Measurements from ENCODE around the gene IFNAR1.

Gene IFNAR1

GRCh38 chr21:33317786-33318486, 6.8 kb upstream of the IFNAR1 start:
- TF ChIP-seq SIN3A (IDR thresholded peaks at IDR 0.05; ENCODE audit: borderline replicate concordance, insufficient read depth, low read length) (no peak), POLR2AphosphoS5 (IDR thresholded peaks at IDR 0.05; ENCODE audit: low read depth, low read length) (no peak)

GRCh38 chr21:33325222-33326067, 675 bp downstream of the IFNAR1 start:
- TF ChIP-seq SIN3A (IDR thresholded peaks at IDR 0.05; ENCODE audit: borderline replicate concordance, insufficient read depth, low read length) (peak; percentile 53; the same call in 1 of the 2 replicates), POLR2AphosphoS5 (IDR thresholded peaks at IDR 0.05; ENCODE audit: low read depth, low read length) (no peak; the same call in 1 of the 2 replicates)

DNA sequence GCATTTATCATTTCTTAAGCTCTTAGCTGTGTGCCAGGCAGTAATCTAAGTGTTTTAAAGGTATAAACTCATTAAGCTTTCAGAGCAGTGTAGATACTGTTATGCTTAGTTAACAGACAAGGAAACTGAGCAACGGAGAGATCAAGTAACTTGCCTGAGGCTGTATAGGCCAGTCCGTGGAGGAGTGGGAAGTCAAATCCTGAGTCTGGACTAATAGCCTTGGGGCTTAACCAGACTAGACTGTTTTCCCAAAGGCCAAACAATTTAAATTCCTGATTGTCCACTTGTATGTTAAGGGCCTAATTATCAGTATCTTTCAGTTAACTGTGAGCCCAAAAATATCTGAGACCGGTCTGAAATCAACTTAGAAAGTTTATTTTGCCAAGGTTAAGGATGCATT, 2.6 kb downstream of the IFNAR1 start:
- TF ChIP-seq POLR2AphosphoS5 (IDR thresholded peaks at IDR 0.05; ENCODE audit: low read depth, low read length): no peak

DNA sequence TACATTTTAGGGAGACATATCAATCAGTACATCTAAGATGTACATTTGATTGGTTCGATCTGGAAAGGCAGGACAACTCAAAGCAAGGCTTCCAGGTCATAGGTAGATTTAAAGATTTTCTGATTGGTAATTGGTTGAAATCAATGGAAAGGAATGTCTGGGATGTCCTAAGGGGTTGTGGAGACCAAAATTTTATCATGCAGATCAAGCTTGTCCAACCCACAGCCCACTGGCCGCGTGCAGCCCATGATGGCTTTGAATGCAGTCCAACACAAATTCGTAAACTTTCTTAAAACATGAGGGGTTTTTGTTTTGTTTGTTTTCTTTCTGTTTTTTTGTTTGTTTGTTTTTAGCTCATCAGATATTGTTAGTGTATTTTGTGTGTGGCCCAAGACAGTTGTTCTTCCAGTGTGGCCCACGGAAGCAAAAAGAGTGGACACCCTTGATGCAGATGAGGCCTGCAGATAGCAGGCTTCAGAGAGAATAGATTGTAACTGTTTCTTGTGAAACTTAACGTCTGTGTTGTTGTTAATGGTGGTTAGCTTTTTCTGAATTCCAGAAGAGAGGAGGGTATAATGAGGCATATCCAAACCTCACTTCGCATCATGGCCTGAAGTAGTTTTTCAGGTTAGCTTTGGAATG, 3.1 kb downstream of the IFNAR1 start:
- no peak for TF ChIP-seq SIN3A (IDR thresholded peaks at IDR 0.05; ENCODE audit: borderline replicate concordance, insufficient read depth, low read length)
- no peak for TF ChIP-seq FOXP2 (optimal IDR thresholded peaks at IDR 0.05; ENCODE audit: borderline replicate concordance, extremely low read depth, extremely low read length, insufficient read depth)
- no peak for TF ChIP-seq TAF1 (IDR thresholded peaks at IDR 0.05; ENCODE audit: borderline replicate concordance, insufficient read depth, low read length)
- TF ChIP-seq, protein P1, sequence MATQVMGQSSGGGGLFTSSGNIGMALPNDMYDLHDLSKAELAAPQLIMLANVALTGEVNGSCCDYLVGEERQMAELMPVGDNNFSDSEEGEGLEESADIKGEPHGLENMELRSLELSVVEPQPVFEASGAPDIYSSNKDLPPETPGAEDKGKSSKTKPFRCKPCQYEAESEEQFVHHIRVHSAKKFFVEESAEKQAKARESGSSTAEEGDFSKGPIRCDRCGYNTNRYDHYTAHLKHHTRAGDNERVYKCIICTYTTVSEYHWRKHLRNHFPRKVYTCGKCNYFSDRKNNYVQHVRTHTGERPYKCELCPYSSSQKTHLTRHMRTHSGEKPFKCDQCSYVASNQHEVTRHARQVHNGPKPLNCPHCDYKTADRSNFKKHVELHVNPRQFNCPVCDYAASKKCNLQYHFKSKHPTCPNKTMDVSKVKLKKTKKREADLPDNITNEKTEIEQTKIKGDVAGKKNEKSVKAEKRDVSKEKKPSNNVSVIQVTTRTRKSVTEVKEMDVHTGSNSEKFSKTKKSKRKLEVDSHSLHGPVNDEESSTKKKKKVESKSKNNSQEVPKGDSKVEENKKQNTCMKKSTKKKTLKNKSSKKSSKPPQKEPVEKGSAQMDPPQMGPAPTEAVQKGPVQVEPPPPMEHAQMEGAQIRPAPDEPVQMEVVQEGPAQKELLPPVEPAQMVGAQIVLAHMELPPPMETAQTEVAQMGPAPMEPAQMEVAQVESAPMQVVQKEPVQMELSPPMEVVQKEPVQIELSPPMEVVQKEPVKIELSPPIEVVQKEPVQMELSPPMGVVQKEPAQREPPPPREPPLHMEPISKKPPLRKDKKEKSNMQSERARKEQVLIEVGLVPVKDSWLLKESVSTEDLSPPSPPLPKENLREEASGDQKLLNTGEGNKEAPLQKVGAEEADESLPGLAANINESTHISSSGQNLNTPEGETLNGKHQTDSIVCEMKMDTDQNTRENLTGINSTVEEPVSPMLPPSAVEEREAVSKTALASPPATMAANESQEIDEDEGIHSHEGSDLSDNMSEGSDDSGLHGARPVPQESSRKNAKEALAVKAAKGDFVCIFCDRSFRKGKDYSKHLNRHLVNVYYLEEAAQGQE (IDR thresholded peaks at IDR 0.05; ENCODE audit: insufficient read depth in 1 of 2, low read depth in 2 of 2, low read length in 2 of 2): no peak
- no peak for TF ChIP-seq POLR2AphosphoS5 (IDR thresholded peaks at IDR 0.05; ENCODE audit: low read depth, low read length)

- TF ChIP-seq TAF1 (IDR thresholded peaks at IDR 0.05; ENCODE audit: borderline replicate concordance, insufficient read depth, low read length) (no peak), SIN3A (IDR thresholded peaks at IDR 0.05; ENCODE audit: borderline replicate concordance, insufficient read depth, low read length) (no peak), POLR2AphosphoS5 (IDR thresholded peaks at IDR 0.05; ENCODE audit: low read depth, low read length) (no peak), FOXP2 (optimal IDR thresholded peaks at IDR 0.05; ENCODE audit: borderline replicate concordance, extremely low read depth, extremely low read length, insufficient read depth) (no peak)
- TF ChIP-seq, protein P1 (IDR thresholded peaks at IDR 0.05; ENCODE audit: insufficient read depth in 1 of 2, low read depth in 2 of 2, low read length in 2 of 2): no peak
Observed at GRCh38 chr21:33330726-33331125, 6.0 kb downstream of the IFNAR1 start.

- TF ChIP-seq, protein P1 (IDR thresholded peaks at IDR 0.05; ENCODE audit: insufficient read depth in 1 of 2, low read depth in 2 of 2, low read length in 2 of 2): no peak
- no peak for TF ChIP-seq SIN3A (IDR thresholded peaks at IDR 0.05; ENCODE audit: borderline replicate concordance, insufficient read depth, low read length)
- TF ChIP-seq FOXP2 (optimal IDR thresholded peaks at IDR 0.05; ENCODE audit: borderline replicate concordance, extremely low read depth, extremely low read length, insufficient read depth): no peak
- TF ChIP-seq POLR2AphosphoS5 (IDR thresholded peaks at IDR 0.05; ENCODE audit: low read depth, low read length): no peak
- TF ChIP-seq TAF1 (IDR thresholded peaks at IDR 0.05; ENCODE audit: borderline replicate concordance, insufficient read depth, low read length): no peak
Observed at GRCh38 chr21:33332143-33332542, 7.4 kb downstream of the IFNAR1 start.
